PC-3 (cell line): ENCODE measurements around the gene RNF32. TPM values are rescaled to one million over a fixed set of nuclear protein-coding genes. Genes with fewer than 3 reads are reported as not detected.

Experiments
- ATAC-seq: fragments of 200-7000 bp; cut with Tn5 transposase; 2 replicates; pipeline ENCODE4 v1.9.1; 2020; ENCODE audit warnings: mild to moderate bottlenecking, moderate library complexity
- BruUV-seq: library from RNA; stranded (reverse); fragments of 400-500 nt; replicated peaks from 2 replicates; lab custom pipeline; 2021; lab: Mats Ljungman, UMichigan
- CTCF ChIA-PET: fragments of 300-600 bp; sonication (Branson Sonifier 250); formaldehyde crosslinking; loops from one replicate; lab custom pipeline; 2022; ENCODE audit warnings: antibody characterized with exemption; lab: Charles Lee
- POLR2A ChIA-PET: fragments of 300-600 bp; sonication (Branson Sonifier 250); formaldehyde crosslinking; loops from one replicate; lab custom pipeline; 2022; ENCODE audit warnings: antibody characterized with exemption; ENCODE audit not compliant: unreplicated experiment; lab: Charles Lee
- DNase-seq: peaks from one replicate; pipeline ENCODE4 v3.0.0-alpha.2; 2015
- H2AFZ ChIP-seq: fragments of 300-600 bp; sonication (generic); 2 replicates; pipeline ENCODE4 v1.6.0; 2016; ENCODE audit warnings: antibody characterized with exemption, low read length
- H3F3A ChIP-seq: fragments of 300-600 bp; sonication (generic); one replicate; pipeline ENCODE4 v1.6.0; 2017; ENCODE audit warnings: antibody characterized with exemption, low read length, control low read depth, mild to moderate bottlenecking; ENCODE audit not compliant: unreplicated experiment
- H3K27ac ChIP-seq: fragments of 300-600 bp; sonication (generic); 2 replicates; pipeline ENCODE4 v1.5.1; 2016; ENCODE audit warnings: mild to moderate bottlenecking, low read length
- H3K27me3 ChIP-seq: fragments of 300-600 bp; sonication (generic); 2 replicates; pipeline ENCODE4 v1.6.1; 2016; ENCODE audit warnings: low read length, mixed read lengths
- H3K36me3 ChIP-seq: fragments of 300-600 bp; sonication (generic); 2 replicates; pipeline ENCODE4 v1.6.1; 2016; ENCODE audit warnings: low read depth, mixed run types, low read length, mixed read lengths
- H3K4me1 ChIP-seq: fragments of 300-600 bp; sonication (generic); 2 replicates; pipeline ENCODE4 v1.5.1; 2016; ENCODE audit warnings: low read length; ENCODE audit not compliant: insufficient read depth
- H3K4me2 ChIP-seq: fragments of 300-600 bp; sonication (generic); 2 replicates; pipeline ENCODE4 v1.6.0; 2016; ENCODE audit warnings: low read length
- H3K4me3 ChIP-seq: fragments of 300-600 bp; sonication (generic); 2 replicates; pipeline ENCODE4 v1.5.1; 2016; ENCODE audit warnings: mild to moderate bottlenecking, low read length, mixed read lengths
- H3K79me2 ChIP-seq: fragments of 300-600 bp; sonication (generic); 2 replicates; pipeline ENCODE4 v1.6.1; 2017; ENCODE audit warnings: low read length, mixed read lengths
- H3K9ac ChIP-seq: fragments of 300-600 bp; sonication (generic); 2 replicates; pipeline ENCODE4 v1.6.0; 2016; ENCODE audit warnings: mild to moderate bottlenecking, low read length
- H3K9me2 ChIP-seq: fragments of 300-600 bp; sonication (generic); replicated peaks from 2 replicates; pipeline ENCODE4 v1.6.1; 2016; ENCODE audit warnings: mixed run types, low read length, mixed read lengths
- H3K9me3 ChIP-seq: fragments of 300-600 bp; sonication (generic); 2 replicates; pipeline ENCODE4 v1.6.1; 2016; ENCODE audit warnings: low read length, mixed read lengths
- H4K20me1 ChIP-seq: fragments of 300-600 bp; sonication (generic); 2 replicates; pipeline ENCODE4 v1.6.1; 2016; ENCODE audit warnings: low read length, mixed read lengths
- EZH2 ChIP-seq: fragments of 300-600 bp; sonication (generic); IDR thresholded peaks from one replicate; pipeline ENCODE4 v1.6.1; 2017; ENCODE audit warnings: antibody characterized with exemption, mild to moderate bottlenecking, low read length; ENCODE audit not compliant: unreplicated experiment
- EZH2phosphoT487 ChIP-seq: fragments of 300-600 bp; sonication (generic); IDR thresholded peaks from 2 replicates; pipeline ENCODE4 v1.6.1; 2018; ENCODE audit warnings: mild to moderate bottlenecking, antibody characterized with exemption, low read length, borderline replicate concordance
- intact Hi-C: fragments of 100-400 bp; cut with micrococcal nuclease; formaldehyde crosslinking; loops from 2 replicates; pipeline ENCODE4 v1.9.0; 2023
- total RNA-seq: library from RNA; depleted of rRNA; stranded (reverse); fragments of >200 nt; gene quantifications from 2 replicates; pipeline ENCODE4 v1.2.3, GENCODE V29; 2014
- TF ChIP-seq, protein P1 (sequence below): fragments of 300-600 bp; sonication (generic); conservative IDR thresholded peaks from 2 replicates; pipeline ENCODE4 v1.5.1; 2017; ENCODE audit warnings: antibody characterized with exemption, low read depth, mild to moderate bottlenecking, low read length

The RNF32 gene
- total RNA-seq, 1 experiment from 2014 or later: 1.7 TPM

- H3K9me3 ChIP-seq: no peaks in the 10 kb centered on the region
- no peaks in the 10 kb centered on the region for H3K79me2 ChIP-seq
- H3K4me2 ChIP-seq: no peak overlapping the region
- no TSS peak for BruUV-seq
- no peak overlapping the region for H3K4me3 ChIP-seq
- no peak overlapping the region for H2AFZ ChIP-seq
- H3K9me2 ChIP-seq: no peaks in the 10 kb centered on the region
- POLR2A ChIA-PET: no interaction called here
- no peak overlapping the region for H3K27ac ChIP-seq
- DNase-seq: no peak
- H3K27me3 ChIP-seq: no peaks in the 10 kb centered on the region
- no peaks in the 10 kb centered on the region for H3F3A ChIP-seq
- no peak for TF ChIP-seq EZH2
- H3K9ac ChIP-seq: no peak overlapping the region
- intact Hi-C loops: loop anchor here (5.0 kb wide), 1 partner anchor 163 kb away; no protein-coding TSS in a partner anchor
- CTCF ChIA-PET: no interaction called here
- H3K4me1 ChIP-seq: peaks cover 5% of the 10 kb centered on the region; the same call in 1 of the 2 replicates
- no peaks in the 10 kb centered on the region for H4K20me1 ChIP-seq
- ATAC-seq: no peak
- H3K36me3 ChIP-seq: no peaks in the 10 kb centered on the region
Measured at GRCh38 chr7:156654511-156655234, 14.1 kb downstream of the RNF32 start.

- Histone ChIP-seq H3K36me3 (no peaks in the 10 kb centered on the region), H3K9me3 (no peaks in the 10 kb centered on the region), H3K9me2 (no peaks in the 10 kb centered on the region), H3K9ac (no peak overlapping the region), H3K27me3 (no peaks in the 10 kb centered on the region), H3K4me3 (no peak overlapping the region), H3K4me2 (no peak overlapping the region), H4K20me1 (no peaks in the 10 kb centered on the region), H3F3A (no peaks in the 10 kb centered on the region), H3K79me2 (no peaks in the 10 kb centered on the region), H3K4me1 (peaks cover 5% of the 10 kb centered on the region; the same call in 1 of the 2 replicates), H2AFZ (no peak overlapping the region), H3K27ac (no peak overlapping the region)
- ATAC-seq (no peak), DNase-seq (no peak)
- TF ChIP-seq, protein P1, sequence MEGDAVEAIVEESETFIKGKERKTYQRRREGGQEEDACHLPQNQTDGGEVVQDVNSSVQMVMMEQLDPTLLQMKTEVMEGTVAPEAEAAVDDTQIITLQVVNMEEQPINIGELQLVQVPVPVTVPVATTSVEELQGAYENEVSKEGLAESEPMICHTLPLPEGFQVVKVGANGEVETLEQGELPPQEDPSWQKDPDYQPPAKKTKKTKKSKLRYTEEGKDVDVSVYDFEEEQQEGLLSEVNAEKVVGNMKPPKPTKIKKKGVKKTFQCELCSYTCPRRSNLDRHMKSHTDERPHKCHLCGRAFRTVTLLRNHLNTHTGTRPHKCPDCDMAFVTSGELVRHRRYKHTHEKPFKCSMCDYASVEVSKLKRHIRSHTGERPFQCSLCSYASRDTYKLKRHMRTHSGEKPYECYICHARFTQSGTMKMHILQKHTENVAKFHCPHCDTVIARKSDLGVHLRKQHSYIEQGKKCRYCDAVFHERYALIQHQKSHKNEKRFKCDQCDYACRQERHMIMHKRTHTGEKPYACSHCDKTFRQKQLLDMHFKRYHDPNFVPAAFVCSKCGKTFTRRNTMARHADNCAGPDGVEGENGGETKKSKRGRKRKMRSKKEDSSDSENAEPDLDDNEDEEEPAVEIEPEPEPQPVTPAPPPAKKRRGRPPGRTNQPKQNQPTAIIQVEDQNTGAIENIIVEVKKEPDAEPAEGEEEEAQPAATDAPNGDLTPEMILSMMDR: no peak
- TF ChIP-seq EZH2: no peak
- no peak for TF ChIP-seq EZH2phosphoT487
- intact Hi-C loops: no loop called here
- ChIA-PET CTCF (no interaction called here), POLR2A (no interaction called here)
- no TSS peak for BruUV-seq
Measured at GRCh38 chr7:156655251-156655650, 14.7 kb downstream of the RNF32 start.

GRCh38 chr7:156655983-156656382 is 15.4 kb downstream of the RNF32 start:
- TF ChIP-seq EZH2: no peak
- no peak for TF ChIP-seq EZH2phosphoT487
- TF ChIP-seq, protein P1: no peak
- no TSS peak for BruUV-seq

More at GRCh38 chr7:156655983-156656382, 15.4 kb downstream of the RNF32 start:
- H3K9me2 ChIP-seq: no peaks in the 10 kb centered on the region
- H4K20me1 ChIP-seq: no peaks in the 10 kb centered on the region
- H3K4me3 ChIP-seq: no peak overlapping the region
- H3K4me1 ChIP-seq: peaks cover 5% of the 10 kb centered on the region; the same call in 1 of the 2 replicates
- H3K36me3 ChIP-seq: no peaks in the 10 kb centered on the region
- intact Hi-C loops: no loop called here
- H3K79me2 ChIP-seq: no peaks in the 10 kb centered on the region
- DNase-seq: no peak
- no peak for ATAC-seq
- H3K9me3 ChIP-seq: no peaks in the 10 kb centered on the region
- H3K27me3 ChIP-seq: no peaks in the 10 kb centered on the region
- no peak overlapping the region for H3K9ac ChIP-seq
- no peak overlapping the region for H3K4me2 ChIP-seq
- H2AFZ ChIP-seq: no peak overlapping the region
- CTCF ChIA-PET: no interaction called here
- POLR2A ChIA-PET: no interaction called here
- no peak overlapping the region for H3K27ac ChIP-seq
- H3F3A ChIP-seq: no peaks in the 10 kb centered on the region
